ENCODE results near the gene METTL21C. TPM values are rescaled to one million over a fixed set of nuclear protein-coding genes. Genes with fewer than 3 reads are reported as not detected.

The METTL21C gene
- total RNA-seq, 6 experiments from 2014 or later = not detected

GRCh38 chr13:102670130-102670529 is 24.7 kb downstream of the METTL21C start:
- ATAC-seq (no peak), DNase-seq (no peak)
- WGBS (ENCODE audit: insufficient coverage, low coverage, low lambda C conversion rate, missing lambda C conversion rate) = 63% methylated on average over 5 of the region's 5 CpGs
- intact Hi-C loops (cut with DNase I) = no loop called here
- Histone ChIP-seq H3K4me1 (no peaks in the 10 kb centered on the region), H3K27ac (no peak overlapping the region), H3K36me3 (peaks cover 0 to 31% (median 6%) of the 10 kb centered on the region in 4 donors), H3K27me3 (no peaks in the 10 kb centered on the region), H3K4me3 (no peak overlapping the region), H3K9me3 (no peaks in the 10 kb centered on the region)
- TF ChIP-seq CTCF (IDR thresholded peaks at IDR 0.05) = no peak
- TF ChIP-seq POLR2A (IDR thresholded peaks at IDR 0.05) = no peak

- no peak overlapping the region for H3K4me3 ChIP-seq
Observed at GRCh38 chr13:102667911-102668310, 26.9 kb downstream of the METTL21C start.

GRCh38 chr13:102667023-102667422 is 27.8 kb downstream of the METTL21C start:
- no peak for TF ChIP-seq POLR2A (IDR thresholded peaks at IDR 0.05)
- no peak for TF ChIP-seq CTCF (IDR thresholded peaks at IDR 0.05)
- Histone ChIP-seq H3K4me1 (no peaks in the 10 kb centered on the region), H3K9me3 (no peaks in the 10 kb centered on the region), H3K4me3 (no peak overlapping the region), H3K36me3 (peaks cover 5 to 23% (median 10%) of the 10 kb centered on the region in 4 donors), H3K27ac (no peak overlapping the region), H3K27me3 (no peaks in the 10 kb centered on the region)
- intact Hi-C loops (cut with DNase I) = no loop called here
- ATAC-seq = no peak
- no peak for DNase-seq

More at GRCh38 chr13:102667911-102668310, 26.9 kb downstream of the METTL21C start:
- TF ChIP-seq CTCF (IDR thresholded peaks at IDR 0.05) = no peak
- TF ChIP-seq POLR2A (IDR thresholded peaks at IDR 0.05) = no peak
- no peaks in the 10 kb centered on the region for H3K27me3 ChIP-seq
- 72% methylated on average over 4 of the region's 4 CpGs for WGBS (ENCODE audit: insufficient coverage, low coverage, low lambda C conversion rate, missing lambda C conversion rate)
- peaks cover 5 to 23% (median 10%) of the 10 kb centered on the region in 4 donors for H3K36me3 ChIP-seq
- H3K4me1 ChIP-seq = no peaks in the 10 kb centered on the region
- no peak for ATAC-seq
- no peak overlapping the region for H3K27ac ChIP-seq
- DNase-seq = no peak
- intact Hi-C loops (cut with DNase I) = no loop called here
- H3K9me3 ChIP-seq = no peaks in the 10 kb centered on the region

- H3K36me3 ChIP-seq = peaks cover 4 to 14% (median 9%) of the 10 kb centered on the region in 4 donors
Observed at GRCh38 chr13:102659168-102659713, 35.6 kb downstream of the METTL21C start.

More at GRCh38 chr13:102659168-102659713, 35.6 kb downstream of the METTL21C start:
- no peak for DNase-seq
- intact Hi-C loops (cut with DNase I) = no loop called here
- Histone ChIP-seq H3K27me3 (no peaks in the 10 kb centered on the region), H3K27ac (no peak overlapping the region), H3K9me3 (no peaks in the 10 kb centered on the region), H3K4me3 (no peak overlapping the region), H3K4me1 (no peaks in the 10 kb centered on the region)
- no peak for ATAC-seq
- TF ChIP-seq CTCF (IDR thresholded peaks at IDR 0.05) (no peak), POLR2A (IDR thresholded peaks at IDR 0.05) (no peak)

All from right lobe of liver (tissue), 6 donors.